Measurements from ENCODE around the gene RFNG. TPM values are rescaled to one million over a fixed set of nuclear protein-coding genes. Genes with fewer than 3 reads are reported as not detected.

The RFNG gene
- total and polyA plus RNA-seq, 2 of the 13 experiments (the other 11 are each of a cell fraction or from before 2014, with no cell fraction given) = 61.4 to 64.0 TPM

DNA sequence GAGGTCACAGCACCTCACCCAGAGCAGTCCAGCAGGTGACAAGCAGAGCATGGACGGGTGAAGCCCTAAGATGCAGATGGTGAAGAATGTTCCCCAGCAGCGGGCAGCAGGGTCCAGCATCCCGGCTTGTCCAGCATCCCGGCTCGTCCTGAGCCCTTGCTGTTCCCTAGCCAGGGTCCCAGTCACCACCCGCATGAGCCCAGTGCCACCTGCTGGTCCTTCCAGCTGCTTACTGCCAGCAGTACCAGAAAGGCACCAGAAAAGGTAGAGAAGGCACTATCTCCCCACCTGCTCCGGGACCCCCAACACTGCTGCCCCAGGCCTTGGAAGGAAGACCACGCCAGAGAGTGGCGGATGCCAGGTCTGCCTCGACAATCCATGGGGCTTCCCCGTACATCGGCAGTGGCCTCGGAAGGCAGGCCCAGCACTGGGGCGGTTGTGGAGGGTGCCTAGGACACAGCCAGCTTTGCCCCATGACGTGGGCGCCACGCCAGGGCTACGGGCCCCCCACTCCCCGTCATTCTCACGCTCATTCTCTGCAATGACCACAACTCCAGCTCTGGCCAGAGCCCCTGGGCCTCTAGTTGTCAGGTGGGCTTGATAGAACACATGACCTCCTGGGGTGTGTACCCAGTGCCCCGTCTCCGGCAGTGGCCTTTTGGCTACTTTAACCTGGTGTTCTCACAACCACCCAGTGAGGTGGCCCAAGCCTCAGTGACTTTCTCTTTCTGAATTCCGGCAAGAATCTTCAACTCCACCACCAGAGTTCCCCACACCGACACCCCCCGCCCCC is 30.3 kb downstream of the RFNG start (continued):
- TF ChIP-seq MYNN (CRISPR knock-in tag; IDR thresholded peaks at IDR 0.05; ENCODE audit: low read depth) (no peak), EHMT2 (IDR thresholded peaks at IDR 0.05; ENCODE audit: borderline replicate concordance, low read depth, low read length) (no peak), XBP1 (CRISPR knock-in tag; IDR thresholded peaks at IDR 0.05) (no peak; the same call in none of the 2 replicates), RARA (CRISPR knock-in tag; IDR thresholded peaks at IDR 0.05) (peak; percentile 14; the same call in 1 of the 2 replicates), STAT6 (CRISPR knock-in tag; IDR thresholded peaks at IDR 0.05; ENCODE audit: borderline replicate concordance) (no peak), ZNF224 (CRISPR knock-in tag; IDR thresholded peaks at IDR 0.05) (0 out of 2 replicates have a peak, but pooled peaks have one; percentile 13), ZNF136 (CRISPR knock-in tag; IDR thresholded peaks at IDR 0.05; ENCODE audit: low read depth) (no peak), ZNF749 (CRISPR knock-in tag; IDR thresholded peaks at IDR 0.05; ENCODE audit: borderline replicate concordance) (0 out of 2 replicates have a peak, but pooled peaks have one; percentile 59), CREB3 (CRISPR knock-in tag; IDR thresholded peaks at IDR 0.05) (0 out of 2 replicates have a peak, but pooled peaks have one; percentile 48), MBNL3 (CRISPR knock-in tag; conservative IDR thresholded peaks at IDR 0.05) (no peak), ZSCAN25 (CRISPR knock-in tag; IDR thresholded peaks at IDR 0.05) (peak; percentile 56; the same call in 1 of the 2 replicates), MEIS2 (CRISPR knock-in tag; IDR thresholded peaks at IDR 0.05) (0 out of 2 replicates have a peak, but pooled peaks have one; percentile 37), ZNF484 (CRISPR knock-in tag; IDR thresholded peaks at IDR 0.05; ENCODE audit: borderline replicate concordance, low read depth) (no peak), HNRNPH1 (optimal IDR thresholded peaks at IDR 0.05; ENCODE audit: low read depth, low read length) (no peak), CERS6 (CRISPR knock-in tag; IDR thresholded peaks at IDR 0.05) (no peak), SIN3A (IDR thresholded peaks at IDR 0.05; ENCODE audit: borderline replicate concordance, low read depth, low read length) (peak; percentile 77; the same call in 1 of the 2 replicates), PRDM4 (CRISPR knock-in tag; IDR thresholded peaks at IDR 0.05; ENCODE audit: borderline replicate concordance) (no peak)
- TF ChIP-seq, protein P1, sequence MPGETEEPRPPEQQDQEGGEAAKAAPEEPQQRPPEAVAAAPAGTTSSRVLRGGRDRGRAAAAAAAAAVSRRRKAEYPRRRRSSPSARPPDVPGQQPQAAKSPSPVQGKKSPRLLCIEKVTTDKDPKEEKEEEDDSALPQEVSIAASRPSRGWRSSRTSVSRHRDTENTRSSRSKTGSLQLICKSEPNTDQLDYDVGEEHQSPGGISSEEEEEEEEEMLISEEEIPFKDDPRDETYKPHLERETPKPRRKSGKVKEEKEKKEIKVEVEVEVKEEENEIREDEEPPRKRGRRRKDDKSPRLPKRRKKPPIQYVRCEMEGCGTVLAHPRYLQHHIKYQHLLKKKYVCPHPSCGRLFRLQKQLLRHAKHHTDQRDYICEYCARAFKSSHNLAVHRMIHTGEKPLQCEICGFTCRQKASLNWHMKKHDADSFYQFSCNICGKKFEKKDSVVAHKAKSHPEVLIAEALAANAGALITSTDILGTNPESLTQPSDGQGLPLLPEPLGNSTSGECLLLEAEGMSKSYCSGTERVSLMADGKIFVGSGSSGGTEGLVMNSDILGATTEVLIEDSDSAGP (CRISPR knock-in tag; IDR thresholded peaks at IDR 0.05; ENCODE audit: borderline replicate concordance) = peak; percentile 81; the same call in 1 of the 2 replicates
